HuH-7 (cell line): Measurements from ENCODE around the gene VTCN1.

Experiments used
- DNase-seq: peaks from one replicate; pipeline ENCODE4 v3.0.0; 2011; ENCODE audit warnings: low spot score

The VTCN1 gene

DNA sequence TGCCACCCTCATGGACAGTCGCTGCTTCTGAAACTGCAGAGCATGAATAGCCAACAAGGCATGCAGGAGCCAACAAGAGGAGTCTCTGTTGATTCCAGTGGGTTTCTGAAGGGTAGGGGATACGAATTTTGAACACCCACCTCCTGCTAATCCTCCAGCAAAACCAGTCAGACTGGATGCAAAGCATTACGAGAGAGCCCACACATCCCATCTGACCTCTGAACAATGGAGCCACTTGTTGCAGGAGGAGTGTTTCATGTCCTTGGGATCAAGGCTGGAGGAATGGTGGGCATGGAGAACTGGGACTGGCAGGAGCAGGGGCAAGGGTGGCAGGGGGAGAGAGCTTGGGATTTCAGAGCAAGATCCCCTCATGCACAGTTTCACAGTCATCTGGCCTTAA, 1.6 kb downstream of the VTCN1 start:
- DNase-seq, result no peak

DNA sequence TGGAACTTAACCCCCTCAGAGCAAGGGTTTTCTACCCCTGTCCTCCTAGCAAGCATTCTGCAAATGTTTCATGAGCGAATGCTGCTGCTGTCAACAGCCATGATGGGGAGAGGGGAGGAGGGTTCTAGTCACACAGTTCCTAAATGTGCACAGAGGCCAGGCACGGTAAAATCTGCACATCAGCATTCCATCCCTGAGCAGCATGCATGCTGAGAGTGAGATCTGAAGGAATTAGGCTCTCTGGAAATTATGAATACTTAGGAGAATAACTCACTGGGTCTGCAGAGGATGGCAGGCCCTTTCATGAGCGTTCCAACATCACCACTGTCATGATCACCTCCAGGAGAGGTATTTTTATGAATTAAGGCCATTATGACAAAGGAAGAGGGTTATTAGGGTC, 2.1 kb downstream of the VTCN1 start:
- no peak for DNase-seq

DNA sequence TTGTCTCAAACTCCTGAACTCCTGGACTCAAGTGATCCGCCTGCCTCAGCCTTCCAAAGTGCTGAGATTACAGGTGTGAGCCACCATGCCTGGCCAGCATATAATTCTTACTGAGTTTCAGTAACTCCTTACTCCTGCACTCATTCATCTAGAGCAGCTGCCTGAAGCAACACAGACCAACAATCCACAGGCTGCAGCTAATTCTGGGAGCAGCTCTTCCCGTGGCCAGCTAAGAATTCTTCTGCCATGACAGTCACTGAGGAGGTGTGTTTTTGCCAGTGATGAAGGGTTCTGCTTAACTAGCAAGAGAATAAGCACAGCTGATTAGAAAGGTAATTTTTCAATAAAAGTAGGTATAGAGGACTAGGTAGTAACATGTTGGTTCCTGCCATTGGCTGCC, 5.4 kb downstream of the VTCN1 start:
- DNase-seq, result no peak

DNA sequence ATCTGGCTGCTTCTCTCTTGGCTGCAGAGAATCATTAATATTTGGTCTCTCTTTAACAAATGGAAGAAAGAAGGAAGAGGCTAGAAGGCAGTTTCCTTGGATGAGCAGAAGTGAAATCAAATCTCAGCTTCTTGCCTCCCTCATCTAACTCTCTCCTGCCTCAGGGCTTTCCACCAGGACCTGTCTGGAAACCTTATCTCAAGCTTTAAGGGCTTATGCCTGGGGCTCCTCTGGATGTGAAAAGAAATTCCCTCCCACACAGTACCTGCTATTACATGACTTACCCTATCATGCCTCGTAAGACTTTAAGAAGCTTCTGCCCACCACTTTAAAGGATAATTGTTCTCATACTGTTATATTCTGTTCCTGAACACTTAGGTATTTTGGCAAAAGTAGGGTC, 8.9 kb downstream of the VTCN1 start:
- no peak for DNase-seq

DNA sequence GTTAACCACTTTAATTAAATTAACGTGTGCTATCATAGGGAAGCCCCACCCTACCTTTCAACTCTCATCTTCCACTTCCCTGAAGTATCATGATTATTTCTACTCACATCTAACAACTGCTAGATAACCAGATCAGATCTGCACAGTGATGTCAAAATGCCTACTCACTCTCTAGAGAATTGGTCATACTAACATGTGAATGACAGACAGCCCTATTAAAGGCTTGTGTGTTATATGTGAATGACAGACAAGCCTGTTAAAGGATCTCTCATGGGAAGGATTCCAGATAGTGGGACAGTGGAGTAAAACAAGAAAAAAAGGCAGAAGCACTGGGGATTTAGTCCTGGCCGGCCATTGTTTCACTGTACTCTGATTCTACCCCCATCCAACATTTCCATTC, 12.6 kb downstream of the VTCN1 start:
- no peak for DNase-seq

DNA sequence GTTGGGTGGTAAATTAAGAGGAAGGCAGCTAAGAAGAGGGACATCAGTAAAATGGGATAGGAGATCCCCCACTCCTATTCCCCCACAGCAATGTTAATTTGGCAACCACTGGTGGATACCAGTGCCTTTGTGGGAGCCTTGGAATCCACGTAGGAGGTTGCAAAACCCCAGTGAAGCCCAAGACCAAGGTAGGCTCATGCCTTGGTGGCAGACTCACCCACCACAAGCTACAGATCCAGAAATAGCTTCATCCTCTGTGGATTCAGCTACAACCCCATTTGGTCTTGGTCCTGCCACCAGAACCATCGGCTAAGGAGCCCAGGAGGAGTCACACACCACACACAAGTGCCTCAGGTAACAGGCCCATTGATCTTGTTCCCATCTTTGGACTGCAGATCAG, 21.0 kb downstream of the VTCN1 start:
- DNase-seq, result no peak

DNA sequence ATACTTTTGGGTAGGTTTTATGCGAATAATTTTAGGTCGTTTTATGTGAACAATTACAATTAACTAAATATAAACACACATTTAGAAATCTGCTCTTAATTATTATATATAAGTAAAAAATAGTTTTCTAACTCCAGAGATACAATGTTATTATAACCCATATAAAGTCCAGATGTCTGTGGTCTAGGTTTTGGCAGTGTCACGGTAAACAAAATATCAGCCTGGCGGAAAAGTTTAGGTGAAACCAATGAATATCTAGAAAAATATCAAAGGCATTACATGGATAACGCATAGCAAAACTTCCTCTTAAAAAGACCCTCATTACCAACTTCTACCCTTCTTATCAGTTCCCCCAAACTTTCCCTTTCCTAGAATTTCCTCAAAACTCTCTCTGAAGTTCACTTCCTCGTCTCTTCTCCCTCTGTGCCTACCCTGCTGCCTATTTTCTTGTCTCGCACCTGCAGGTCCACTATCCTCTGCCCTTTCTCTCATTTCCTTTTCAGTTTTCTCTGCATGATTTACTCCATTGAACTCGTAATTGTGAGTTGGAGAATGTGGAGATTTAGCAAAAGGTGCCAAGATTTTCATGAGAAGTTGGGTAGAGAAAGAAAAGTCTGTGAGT, 21.8 kb downstream of the VTCN1 start:
- DNase-seq, result no peak

DNA sequence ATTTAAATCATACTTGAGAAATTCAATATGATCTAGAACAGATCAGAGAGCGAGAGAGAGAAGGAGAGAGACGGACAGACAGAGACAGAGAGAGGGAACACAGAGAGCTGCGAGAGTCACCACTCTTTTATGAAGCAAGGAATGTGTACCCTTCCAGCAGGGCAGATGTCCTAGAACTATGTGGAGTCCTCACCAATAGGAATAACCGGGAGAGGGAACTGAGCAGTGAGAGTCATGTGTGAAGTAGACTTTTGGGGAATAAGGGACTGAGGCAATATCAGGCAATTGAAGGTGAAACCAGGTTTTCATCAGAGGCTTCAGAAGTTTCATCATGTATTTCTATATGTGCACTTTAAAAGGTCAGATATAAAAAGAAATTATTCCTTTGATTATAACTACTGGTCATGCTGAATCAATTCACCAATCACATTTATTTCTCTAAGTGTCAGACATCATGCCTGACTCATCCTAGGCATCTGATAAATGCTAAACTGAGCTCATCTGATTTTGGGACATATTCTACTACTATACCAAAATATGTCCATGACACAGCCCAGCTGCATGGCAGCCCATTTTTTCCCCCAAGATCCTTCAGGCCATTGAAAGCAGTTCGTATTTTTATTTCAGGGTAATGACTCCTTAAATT, 22.4 kb downstream of the VTCN1 start:
- DNase-seq, result no peak

DNA sequence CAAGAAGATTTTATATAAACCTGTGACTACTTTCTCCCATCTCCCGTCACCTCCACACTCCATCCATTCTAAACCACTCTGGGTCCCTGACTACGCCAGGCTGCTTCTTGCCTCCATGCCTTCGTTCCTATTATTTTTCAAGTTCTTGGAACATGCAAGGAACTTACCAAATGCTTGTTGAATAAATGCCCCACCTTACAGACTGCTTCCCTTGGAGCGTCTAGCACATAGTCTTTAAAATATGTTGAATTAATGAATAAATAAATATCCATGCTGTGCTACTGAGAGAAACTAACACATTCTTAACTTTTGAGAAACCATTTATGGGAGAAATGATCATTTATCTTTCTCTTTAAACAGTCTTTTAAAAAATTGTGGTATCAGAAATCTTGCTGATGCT, 27.6 kb downstream of the VTCN1 start:
- no peak for DNase-seq

DNA sequence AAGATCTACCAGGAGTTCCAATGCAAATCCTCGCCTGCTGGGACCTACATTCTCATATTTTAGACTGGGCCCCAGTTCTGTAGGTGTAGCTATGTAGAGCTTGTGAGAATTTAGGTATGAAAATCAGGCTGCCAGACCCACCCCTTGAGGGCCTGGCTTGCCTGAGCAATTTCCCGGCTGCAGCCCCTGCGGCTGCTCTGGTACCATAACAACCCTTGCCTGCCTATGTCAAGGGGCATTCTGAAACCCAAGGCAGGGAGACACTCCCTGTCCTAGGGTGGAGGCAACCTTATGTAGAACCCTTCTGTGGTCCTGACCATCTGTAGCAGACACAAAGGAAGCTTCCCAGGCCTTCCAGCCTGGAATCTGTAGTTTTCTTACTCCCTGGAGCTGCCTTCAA, 28.4 kb downstream of the VTCN1 start:
- no peak for DNase-seq

DNA sequence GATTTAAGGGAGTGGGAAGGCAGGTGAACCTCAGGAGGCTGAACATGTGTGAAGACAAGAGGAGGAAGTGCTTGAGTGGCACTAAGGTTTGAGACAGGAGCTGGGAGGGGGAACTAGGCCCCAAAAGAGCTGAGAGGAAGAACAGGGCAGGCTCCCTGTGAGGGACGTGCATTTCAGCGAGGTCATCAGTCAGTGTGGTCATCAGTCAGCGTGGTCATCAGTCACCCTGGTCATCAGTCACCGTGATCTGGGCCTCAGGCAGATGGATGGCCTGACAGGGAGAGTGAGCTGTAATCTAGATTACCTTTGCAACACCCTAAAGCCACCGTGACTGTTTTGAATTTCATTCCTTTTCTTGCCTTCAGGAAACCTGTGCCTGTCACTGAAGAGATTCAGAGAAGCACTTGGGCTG, 29.1 kb downstream of the VTCN1 start:
- no peak for DNase-seq

DNA sequence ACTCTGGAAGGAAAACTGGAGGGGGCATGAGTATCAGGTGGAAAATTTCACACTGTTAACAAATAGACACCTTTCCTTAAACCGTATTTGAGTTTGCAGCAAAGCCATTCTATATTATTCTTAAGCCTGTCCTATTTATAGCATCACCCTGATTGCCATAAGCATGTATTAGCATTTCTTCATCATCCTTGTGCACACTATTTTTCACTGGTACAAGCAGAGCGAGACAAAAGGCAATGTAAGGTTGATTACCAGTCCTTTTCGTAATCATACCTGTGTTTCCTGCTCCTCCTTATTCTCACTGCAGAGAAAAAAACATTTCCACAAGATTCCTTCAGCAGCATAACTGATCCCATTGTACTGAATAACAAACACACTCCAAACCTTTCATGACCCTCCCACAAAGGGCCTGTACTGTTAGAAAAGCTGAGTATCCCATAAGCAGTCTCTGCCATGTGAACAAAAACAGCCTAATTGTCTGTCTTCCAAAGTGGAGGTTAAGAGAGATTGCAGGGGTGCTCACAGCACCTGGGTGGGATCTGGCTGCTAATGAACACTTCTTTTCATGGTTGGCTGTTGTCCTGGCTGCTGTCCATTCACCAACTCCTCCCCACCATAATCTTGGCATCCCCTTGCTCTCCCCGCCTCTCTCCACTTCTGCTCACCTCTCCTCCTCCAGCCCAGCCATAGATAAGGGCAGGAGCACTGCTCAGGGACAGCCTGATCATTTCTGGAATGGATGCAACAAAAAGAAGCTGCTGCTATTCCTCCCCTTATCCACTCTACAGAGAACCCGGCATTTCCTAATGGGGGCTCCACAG, 30.4 kb downstream of the VTCN1 start:
- DNase-seq, result no peak

DNA sequence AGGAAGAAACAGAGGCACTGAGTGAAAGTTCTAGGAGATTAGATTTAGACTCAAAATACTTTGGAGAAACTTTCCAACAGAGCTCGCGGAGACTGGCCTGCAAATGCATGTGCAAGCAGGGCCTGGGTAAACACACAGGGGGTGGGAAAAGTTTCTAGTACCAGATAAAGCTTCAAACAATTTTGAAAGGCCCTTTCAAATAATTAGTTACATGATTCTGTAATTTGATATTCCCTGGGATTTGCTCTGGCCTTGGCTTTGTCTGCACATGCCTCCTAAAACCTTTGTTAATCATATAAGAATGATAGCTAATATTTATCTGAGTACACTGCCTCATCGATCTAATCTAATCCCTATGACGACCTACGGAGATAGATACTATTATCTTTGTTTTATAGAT, 31.3 kb downstream of the VTCN1 start:
- no peak for DNase-seq

DNA sequence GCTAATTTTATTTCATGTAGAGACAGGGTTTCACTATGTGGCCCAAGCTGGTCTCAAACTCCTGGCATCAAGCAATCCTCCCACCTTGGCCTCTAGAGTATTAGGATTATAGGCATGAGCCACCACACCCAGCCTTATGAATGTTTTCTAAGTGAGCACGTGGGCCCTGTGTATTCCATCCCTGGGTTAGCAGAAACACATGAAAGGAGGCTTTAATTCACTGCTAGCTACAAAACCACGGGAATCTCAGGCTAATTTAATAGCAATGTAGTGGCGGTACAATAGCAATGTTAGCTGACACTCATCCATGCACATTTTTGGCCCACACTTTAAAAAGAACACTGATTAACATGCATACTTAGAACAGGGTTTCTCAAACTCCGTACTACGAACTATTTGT, 32.0 kb downstream of the VTCN1 start:
- DNase-seq, result no peak

DNA sequence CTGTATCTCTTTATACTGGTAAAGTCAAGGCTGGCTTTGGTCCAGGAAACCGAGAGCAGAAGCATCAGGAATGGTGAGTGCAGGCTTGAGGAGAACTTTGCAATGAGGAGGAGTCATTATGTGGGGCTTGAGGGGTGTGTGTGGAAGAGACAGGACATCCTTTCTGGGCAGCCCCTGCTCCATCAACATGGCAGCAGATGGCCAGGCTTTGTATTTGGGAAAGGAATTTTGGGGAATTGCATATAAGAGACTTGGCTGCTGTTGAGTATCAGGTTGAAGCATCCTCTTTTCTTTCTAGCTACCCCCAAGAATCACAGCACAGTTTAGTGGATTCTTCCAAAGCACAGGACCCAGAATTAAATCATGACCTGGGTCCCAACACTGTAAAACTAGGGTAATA, 33.4 kb downstream of the VTCN1 start:
- DNase-seq, result no peak

DNA sequence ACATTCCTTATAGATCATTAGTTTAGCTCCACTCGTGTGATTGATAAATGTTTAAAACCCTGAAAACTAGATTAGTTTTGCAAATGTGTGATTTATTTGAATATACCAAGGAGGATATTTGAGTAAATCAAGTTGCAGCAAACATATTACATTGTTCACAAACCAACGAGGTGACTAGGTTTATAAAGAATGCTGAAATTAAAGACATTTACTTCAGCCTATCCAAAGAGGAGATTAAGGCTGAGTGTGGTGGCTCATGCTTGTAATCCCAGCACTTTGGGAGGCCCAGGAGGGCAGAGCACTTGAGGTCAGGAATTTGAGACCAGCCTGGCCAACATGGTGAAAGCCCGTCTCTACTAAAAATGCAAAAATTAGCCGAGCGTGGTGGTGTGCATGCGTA, 34.1 kb downstream of the VTCN1 start:
- no peak for DNase-seq

DNA sequence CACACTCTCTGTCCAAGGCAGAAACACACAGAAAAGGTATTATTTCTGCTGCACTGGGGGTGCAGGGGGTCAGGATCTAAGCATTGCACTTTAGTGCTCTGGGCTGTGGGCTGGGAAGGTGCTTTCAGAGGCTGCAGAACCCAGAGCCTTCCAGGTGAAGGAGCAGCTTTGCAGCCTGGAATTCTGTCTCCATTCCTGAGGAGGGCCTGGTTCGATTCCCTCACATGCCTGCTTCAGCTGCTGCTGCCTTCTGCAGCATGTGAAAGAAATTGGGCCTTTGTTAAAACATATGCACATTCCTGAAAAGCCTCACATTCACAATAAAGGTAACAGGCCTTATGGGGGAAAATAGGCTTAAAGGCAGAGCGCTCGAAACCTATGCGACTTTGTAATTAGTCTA, 35.9 kb downstream of the VTCN1 start:
- DNase-seq, result no peak

DNA sequence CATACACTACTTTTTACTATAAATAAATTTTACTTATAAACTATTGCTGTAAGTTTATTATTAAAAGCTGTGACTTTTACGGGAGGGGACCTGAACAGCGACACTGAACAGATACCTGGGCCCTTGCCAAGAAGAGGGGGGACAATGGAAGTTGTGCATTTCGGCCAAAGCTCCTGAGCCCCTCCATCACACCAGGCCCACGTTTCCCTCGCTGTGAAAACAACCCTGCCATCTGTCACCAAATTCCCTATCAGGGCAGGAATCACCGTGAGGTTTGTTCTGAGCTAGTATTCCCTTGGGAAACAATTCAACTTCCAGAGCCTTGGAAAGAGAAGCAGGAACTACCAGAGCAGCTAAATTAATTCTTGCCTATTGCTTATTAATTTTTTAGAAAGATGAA, 37.0 kb downstream of the VTCN1 start:
- DNase-seq, result no peak

DNA sequence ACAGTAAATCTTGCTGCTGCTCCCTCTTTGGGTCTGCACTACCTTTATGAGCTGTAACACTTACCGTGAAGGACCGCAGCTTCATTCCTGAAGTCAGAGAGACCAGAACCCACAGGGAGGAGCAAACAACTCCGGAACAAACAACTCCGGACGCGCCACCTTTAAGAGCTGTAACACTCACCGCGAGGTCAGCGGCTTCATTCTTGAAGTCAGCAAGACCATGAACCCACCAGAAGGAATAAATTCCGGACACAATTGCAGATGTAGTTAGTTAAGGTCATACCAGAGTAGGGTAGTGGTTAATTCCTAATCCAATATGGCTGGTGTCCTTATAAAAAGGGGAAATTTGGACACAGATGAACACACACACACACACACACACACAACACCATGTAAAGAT, 37.7 kb downstream of the VTCN1 start:
- DNase-seq, result no peak

DNA sequence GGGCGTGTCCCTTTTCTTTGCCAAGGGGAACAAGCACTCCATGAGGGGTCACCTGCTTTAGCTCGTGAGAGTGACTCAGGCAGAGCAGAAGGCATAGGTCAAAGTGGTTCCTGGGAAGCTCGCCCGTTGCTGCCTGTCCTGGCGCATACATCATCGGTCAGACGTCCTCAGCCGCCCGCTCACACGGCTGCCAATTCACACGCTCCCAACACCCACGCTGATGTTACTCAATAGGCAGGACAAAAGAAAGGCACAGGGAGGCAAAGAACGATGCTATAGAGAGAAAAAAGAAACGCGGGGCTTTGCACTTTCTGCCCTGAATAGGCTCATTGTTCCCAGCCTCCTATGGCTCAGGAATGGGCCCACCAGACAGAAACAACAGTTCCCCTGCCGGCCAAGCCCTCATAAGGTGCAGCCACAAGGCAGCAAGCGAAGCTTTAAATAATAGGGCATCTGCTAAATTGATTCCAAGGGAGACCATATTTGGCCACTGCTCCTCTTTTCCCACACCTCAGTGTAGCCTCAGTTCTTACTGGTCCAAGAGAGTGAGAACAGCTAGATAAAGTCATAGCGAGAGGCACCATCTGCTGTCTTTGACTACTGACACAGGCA, 38.7 kb downstream of the VTCN1 start:
- no peak for DNase-seq

DNA sequence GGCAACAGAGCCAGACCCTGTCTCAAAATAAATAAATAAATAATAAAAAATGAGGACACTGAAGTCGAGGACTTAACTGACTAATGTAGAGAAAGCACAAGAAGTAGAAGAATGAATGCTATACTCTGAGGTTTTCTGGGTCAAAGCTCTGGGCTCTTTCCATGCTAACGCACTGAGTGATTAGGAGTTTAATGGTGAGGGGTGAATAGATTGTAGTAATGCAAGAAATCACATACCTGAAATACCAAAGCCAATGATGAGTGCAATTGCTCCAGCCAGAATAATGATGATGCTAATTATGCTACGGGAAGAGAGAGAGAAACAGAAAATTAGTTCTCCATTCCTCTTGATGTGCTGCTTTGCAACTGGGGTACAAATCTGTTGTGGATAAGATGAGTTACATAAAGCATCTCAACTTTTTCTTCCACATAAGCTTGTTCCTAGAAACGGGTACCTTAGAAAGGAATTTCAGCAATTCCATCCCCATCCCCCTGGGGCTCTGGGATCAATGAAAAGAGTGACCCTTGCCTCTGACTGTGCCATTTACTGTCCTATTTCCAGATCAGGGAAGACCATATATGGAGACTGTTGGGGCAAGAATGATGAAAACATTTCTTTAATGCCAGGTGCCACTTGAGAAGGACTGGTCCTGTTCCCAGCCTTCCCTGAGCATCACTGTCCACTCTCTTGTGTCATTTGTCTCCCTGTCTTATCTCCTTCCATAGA, 40.7 kb downstream of the VTCN1 start:
- DNase-seq, result no peak

DNA sequence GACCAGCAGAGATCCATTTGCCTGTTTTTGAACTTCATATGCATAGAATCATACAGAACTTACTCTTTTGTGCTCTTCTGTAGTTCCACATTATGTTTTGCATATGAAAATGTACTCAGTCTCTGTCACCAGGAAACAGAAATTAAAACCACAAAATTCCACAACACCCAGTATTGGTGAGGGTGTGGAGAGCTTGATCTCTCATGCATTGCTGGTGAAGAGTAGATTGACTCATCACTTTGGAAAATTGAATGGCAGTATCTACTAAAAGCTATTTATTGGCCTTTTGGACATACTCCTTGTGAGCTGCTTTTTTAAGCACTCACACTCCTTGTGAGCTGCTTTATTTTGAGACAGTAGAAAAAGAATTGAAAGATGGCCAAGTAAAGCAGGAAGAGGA, 43.3 kb downstream of the VTCN1 start:
- no peak for DNase-seq
